Measurements from ENCODE around the gene KCNG4.

GRCh38 chr16:84225126-84225525 lies 14.7 kb downstream of the KCNG4 start:
- TF ChIP-seq CTCF (IDR thresholded peaks at IDR 0.05) (no peak), TCF7L2 (IDR thresholded peaks at IDR 0.05; ENCODE audit: low read depth, low read length) (no peak)
